ENCODE measurements around the gene IFTAP.

Gene IFTAP

GRCh38 chr11:36609383-36609782 lies 15.1 kb downstream of the IFTAP start:
- Histone ChIP-seq H3K36me3 (ENCODE audit: insufficient read depth, low read length) (no peaks in the 10 kb centered on the region), H3K9ac (ENCODE audit: low read depth, low read length) (no peak overlapping the region), H3K9me3 (ENCODE audit: control insufficient read depth, insufficient read depth, low read length) (no peaks in the 10 kb centered on the region), H3K4me1 (ENCODE audit: insufficient read depth, low read length) (no peaks in the 10 kb centered on the region)

DNA sequence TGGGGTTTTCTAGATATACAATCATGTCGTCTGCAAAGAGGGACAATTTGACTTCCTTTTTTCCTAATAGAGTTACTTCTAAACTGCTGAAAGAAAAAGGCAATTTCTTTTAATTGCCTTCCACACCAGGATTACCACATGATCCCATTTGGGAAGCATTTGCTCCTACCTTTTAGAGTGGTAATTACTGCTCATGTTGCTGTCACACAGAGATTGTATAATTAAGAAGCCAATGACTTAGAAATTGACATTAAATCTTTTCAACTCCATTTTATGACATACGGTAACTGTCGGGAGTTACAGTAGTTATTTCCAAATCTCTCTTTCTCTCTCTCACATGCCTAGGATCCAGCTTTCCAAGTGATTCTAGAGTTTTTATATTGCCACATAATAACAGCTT lies 21.5 kb downstream of the IFTAP start:
- Histone ChIP-seq H3K36me3 (ENCODE audit: insufficient read depth, low read length) (no peaks in the 10 kb centered on the region), H3K4me1 (ENCODE audit: insufficient read depth, low read length) (no peaks in the 10 kb centered on the region), H3K9ac (ENCODE audit: low read depth, low read length) (no peak overlapping the region), H3K9me3 (ENCODE audit: control insufficient read depth, insufficient read depth, low read length) (no peaks in the 10 kb centered on the region)

DNA sequence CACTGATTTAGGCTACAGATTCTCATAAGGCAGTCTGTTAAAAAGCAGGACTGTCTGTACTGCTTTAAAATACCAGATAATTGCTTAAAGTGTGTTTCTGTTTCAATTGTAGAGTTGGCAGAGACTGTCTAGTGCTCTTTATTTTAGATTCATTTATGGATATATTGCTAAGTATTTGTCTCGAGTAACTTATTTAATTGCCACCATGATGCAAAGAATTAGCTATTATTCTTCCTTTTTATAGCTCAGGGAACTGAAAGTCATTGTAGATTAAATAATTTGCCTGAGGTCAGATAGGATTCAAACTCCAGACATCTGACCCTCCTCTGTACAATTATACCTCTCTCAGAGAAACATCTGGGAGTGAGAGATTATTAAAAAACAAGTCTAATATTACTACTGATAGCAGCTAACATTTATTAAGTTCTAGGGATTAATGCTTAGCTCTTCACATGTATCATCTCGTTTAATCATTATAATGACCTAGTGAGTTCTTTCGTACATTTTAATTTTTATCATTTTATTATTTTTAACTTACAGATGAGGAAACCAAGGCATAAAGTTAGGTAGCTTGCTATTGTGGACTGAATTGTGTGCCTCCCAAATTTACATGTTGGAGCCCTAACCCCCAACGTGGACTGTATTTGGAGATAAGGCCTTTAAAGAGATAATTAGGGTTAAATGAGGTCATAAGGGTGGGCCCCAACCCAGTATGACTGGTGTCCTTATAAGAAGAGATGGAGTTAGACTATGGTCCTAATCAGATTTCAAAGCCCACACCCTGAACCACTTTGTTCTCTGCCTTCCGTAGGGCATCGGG lies 23.5 kb downstream of the IFTAP start:
- no peak overlapping the region for H3K9ac ChIP-seq (ENCODE audit: low read depth, low read length)

DNA sequence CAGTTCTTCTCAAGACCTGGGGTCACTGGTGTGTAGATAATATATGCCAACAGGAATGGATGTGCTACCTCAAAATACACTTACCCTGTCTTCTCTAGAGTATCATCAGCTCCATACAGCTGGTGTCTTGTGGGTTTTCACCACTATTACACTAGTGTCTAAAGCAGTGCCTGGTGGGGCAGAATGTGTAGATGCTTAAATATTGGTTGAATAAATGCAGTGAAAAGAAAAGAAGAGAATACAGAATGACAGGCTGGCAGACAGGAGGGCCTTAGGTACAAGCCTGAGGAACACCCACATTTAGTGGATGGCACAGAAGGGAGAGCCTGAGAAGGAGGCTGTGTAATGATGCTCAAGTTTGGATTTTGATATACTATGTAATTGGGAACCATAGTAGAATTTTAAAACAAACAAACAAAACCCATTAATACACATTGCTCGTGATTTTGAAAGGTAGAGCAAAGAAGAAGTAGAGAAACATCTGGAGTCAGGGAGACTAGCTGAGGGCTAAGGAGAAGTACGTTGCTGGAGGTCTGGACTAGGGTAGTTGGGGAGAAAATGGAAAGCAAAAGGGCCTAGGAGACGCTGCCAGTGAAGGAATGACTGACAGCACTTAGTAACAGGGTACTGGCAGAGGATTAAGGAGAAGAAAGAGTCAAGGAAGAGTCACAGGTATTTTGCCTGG lies 24.2 kb downstream of the IFTAP start:
- no peaks in the 10 kb centered on the region for H3K36me3 ChIP-seq (ENCODE audit: insufficient read depth, low read length)
- H3K9ac ChIP-seq (ENCODE audit: low read depth, low read length) = no peak overlapping the region
- H3K4me1 ChIP-seq (ENCODE audit: insufficient read depth, low read length) = no peaks in the 10 kb centered on the region
- no peaks in the 10 kb centered on the region for H3K9me3 ChIP-seq (ENCODE audit: control insufficient read depth, insufficient read depth, low read length)

More for the DNA sequence above, 23.5 kb downstream of the IFTAP start:
- Histone ChIP-seq H3K36me3 (ENCODE audit: insufficient read depth, low read length) (no peaks in the 10 kb centered on the region), H3K4me1 (ENCODE audit: insufficient read depth, low read length) (no peaks in the 10 kb centered on the region), H3K9me3 (ENCODE audit: control insufficient read depth, insufficient read depth, low read length) (no peaks in the 10 kb centered on the region)

DNA sequence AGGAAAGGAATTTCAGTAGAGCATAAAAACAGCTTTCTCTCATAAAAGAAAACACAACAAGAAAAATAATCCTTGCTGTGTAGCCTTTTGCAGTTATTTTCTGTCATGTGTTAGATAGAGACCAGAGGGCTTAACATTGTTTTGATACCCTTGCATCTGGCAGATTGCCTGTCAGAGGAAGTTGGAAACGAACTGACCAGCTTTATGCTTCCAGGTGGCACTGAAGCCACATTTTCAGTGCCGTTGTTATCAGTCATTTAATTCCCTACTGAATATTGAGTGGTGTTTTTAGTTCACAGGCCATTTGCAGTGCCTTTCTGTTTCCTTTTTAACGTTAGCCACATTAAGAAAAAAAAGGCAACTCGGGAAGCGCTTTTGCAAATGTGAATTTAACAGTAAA lies 25.2 kb downstream of the IFTAP start:
- H3K9ac ChIP-seq (ENCODE audit: low read depth, low read length) = no peak overlapping the region
- H3K4me1 ChIP-seq (ENCODE audit: insufficient read depth, low read length) = no peaks in the 10 kb centered on the region
- H3K36me3 ChIP-seq (ENCODE audit: insufficient read depth, low read length) = no peaks in the 10 kb centered on the region
- no peaks in the 10 kb centered on the region for H3K9me3 ChIP-seq (ENCODE audit: control insufficient read depth, insufficient read depth, low read length)

DNA sequence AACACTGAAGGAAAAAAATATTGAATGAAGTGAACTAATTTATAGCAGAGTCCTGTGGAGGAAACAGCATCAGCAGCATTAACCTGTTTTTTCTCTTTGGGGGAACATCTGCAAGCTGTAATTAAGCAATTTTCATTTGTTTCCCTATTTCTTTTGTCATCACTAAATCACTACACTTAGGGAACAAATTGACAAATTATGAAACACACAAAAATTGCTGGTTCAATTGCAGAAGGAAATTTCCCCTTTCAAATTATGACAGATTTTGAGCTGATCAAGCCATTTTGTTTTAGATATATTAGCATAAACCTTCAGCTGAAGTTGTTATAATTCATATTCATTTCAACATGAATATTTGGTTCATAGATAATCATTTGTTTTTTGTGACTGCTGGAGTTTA lies 25.9 kb downstream of the IFTAP start:
- Histone ChIP-seq H3K9me3 (ENCODE audit: control insufficient read depth, insufficient read depth, low read length) (no peaks in the 10 kb centered on the region), H3K9ac (ENCODE audit: low read depth, low read length) (no peak overlapping the region), H3K4me1 (ENCODE audit: insufficient read depth, low read length) (no peaks in the 10 kb centered on the region), H3K36me3 (ENCODE audit: insufficient read depth, low read length) (no peaks in the 10 kb centered on the region)

- H3K9ac ChIP-seq (ENCODE audit: low read depth, low read length) = no peak overlapping the region
- H3K9me3 ChIP-seq (ENCODE audit: control insufficient read depth, insufficient read depth, low read length) = no peaks in the 10 kb centered on the region
- H3K4me1 ChIP-seq (ENCODE audit: insufficient read depth, low read length) = no peaks in the 10 kb centered on the region
- H3K36me3 ChIP-seq (ENCODE audit: insufficient read depth, low read length) = no peaks in the 10 kb centered on the region
Observed at GRCh38 chr11:36622431-36623136, 28.3 kb downstream of the IFTAP start.

DNA sequence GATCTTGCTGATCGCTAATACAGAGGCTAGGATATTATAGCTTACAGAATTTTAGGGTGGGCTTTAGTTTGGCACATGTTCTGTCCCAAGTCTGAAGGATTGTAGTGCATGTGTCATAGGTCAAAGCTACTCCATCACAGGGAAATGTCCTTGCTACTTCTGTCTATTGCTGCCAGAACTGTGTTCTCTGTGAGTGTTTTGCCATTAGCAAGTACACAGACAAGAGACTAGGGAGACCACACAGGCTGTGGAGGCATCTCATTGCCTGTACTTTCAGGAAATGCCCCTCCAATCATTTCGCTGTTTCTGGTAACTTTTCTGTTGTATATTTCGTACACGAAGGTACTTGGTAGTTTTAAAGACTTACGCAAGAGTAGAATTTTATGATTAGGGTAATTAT lies 29.2 kb downstream of the IFTAP start:
- Histone ChIP-seq H3K36me3 (ENCODE audit: insufficient read depth, low read length) (no peaks in the 10 kb centered on the region), H3K9me3 (ENCODE audit: control insufficient read depth, insufficient read depth, low read length) (no peaks in the 10 kb centered on the region), H3K9ac (ENCODE audit: low read depth, low read length) (no peak overlapping the region), H3K4me1 (ENCODE audit: insufficient read depth, low read length) (no peaks in the 10 kb centered on the region)

- Histone ChIP-seq H3K9me3 (ENCODE audit: control insufficient read depth, insufficient read depth, low read length) (no peaks in the 10 kb centered on the region), H3K4me1 (ENCODE audit: insufficient read depth, low read length) (no peaks in the 10 kb centered on the region), H3K9ac (ENCODE audit: low read depth, low read length) (no peak overlapping the region), H3K36me3 (ENCODE audit: insufficient read depth, low read length) (no peaks in the 10 kb centered on the region)
Observed at GRCh38 chr11:36627006-36627405, 32.7 kb downstream of the IFTAP start.

GRCh38 chr11:36627471-36627870 lies 33.2 kb downstream of the IFTAP start:
- no peak overlapping the region for H3K9ac ChIP-seq (ENCODE audit: low read depth, low read length)
- H3K4me1 ChIP-seq (ENCODE audit: insufficient read depth, low read length) = no peaks in the 10 kb centered on the region
- no peaks in the 10 kb centered on the region for H3K36me3 ChIP-seq (ENCODE audit: insufficient read depth, low read length)
- H3K9me3 ChIP-seq (ENCODE audit: control insufficient read depth, insufficient read depth, low read length) = no peaks in the 10 kb centered on the region

DNA sequence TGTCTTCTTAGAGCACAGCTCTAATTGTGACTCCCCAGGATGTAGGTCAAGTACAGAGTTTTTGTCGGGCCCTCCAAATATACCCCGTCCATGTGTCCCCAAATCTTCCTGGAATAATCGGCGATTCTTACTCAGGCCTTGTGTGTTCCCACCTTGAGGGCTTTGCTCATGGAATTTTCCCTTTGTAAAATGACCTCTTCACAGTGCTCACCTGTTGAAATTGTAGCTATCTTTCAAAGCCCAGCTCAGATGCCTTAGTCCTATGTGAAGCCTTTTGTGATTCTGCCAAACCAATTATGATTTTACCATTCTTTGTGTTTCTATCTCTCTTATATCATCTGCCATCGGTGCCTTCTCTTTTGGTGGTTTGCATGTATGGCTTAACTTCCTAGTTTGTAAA lies 33.8 kb downstream of the IFTAP start:
- Histone ChIP-seq H3K36me3 (ENCODE audit: insufficient read depth, low read length) (no peaks in the 10 kb centered on the region), H3K9me3 (ENCODE audit: control insufficient read depth, insufficient read depth, low read length) (no peaks in the 10 kb centered on the region), H3K9ac (ENCODE audit: low read depth, low read length) (no peak overlapping the region), H3K4me1 (ENCODE audit: insufficient read depth, low read length) (no peaks in the 10 kb centered on the region)

- Histone ChIP-seq H3K9me3 (ENCODE audit: control insufficient read depth, insufficient read depth, low read length) (no peaks in the 10 kb centered on the region), H3K36me3 (ENCODE audit: insufficient read depth, low read length) (no peaks in the 10 kb centered on the region), H3K9ac (ENCODE audit: low read depth, low read length) (no peak overlapping the region), H3K4me1 (ENCODE audit: insufficient read depth, low read length) (no peaks in the 10 kb centered on the region)
Observed at GRCh38 chr11:36628765-36629244, 34.5 kb downstream of the IFTAP start.

DNA sequence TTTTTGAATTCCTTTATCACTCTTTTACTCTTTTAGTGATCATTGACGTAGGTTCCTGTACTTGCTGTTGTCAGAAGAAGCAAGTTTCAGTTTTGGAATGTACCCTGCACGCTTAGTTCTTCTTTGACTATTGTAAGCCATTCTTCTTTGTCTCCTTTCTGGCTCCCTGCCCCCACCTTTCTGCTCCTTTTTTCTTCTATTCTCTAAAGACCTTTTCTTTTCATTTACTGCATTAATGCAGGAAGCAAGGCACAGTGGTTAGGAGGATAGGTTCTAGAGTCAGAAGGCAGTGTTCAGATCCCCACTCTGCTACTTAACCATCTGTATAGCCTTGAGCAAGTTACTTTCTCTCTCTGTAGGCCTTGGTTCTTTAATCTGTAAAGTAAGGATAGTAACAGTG lies 37.5 kb downstream of the IFTAP start:
- Histone ChIP-seq H3K9ac (ENCODE audit: low read depth, low read length) (no peak overlapping the region), H3K4me1 (ENCODE audit: insufficient read depth, low read length) (no peaks in the 10 kb centered on the region), H3K36me3 (ENCODE audit: insufficient read depth, low read length) (no peaks in the 10 kb centered on the region), H3K9me3 (ENCODE audit: control insufficient read depth, insufficient read depth, low read length) (no peaks in the 10 kb centered on the region)

DNA sequence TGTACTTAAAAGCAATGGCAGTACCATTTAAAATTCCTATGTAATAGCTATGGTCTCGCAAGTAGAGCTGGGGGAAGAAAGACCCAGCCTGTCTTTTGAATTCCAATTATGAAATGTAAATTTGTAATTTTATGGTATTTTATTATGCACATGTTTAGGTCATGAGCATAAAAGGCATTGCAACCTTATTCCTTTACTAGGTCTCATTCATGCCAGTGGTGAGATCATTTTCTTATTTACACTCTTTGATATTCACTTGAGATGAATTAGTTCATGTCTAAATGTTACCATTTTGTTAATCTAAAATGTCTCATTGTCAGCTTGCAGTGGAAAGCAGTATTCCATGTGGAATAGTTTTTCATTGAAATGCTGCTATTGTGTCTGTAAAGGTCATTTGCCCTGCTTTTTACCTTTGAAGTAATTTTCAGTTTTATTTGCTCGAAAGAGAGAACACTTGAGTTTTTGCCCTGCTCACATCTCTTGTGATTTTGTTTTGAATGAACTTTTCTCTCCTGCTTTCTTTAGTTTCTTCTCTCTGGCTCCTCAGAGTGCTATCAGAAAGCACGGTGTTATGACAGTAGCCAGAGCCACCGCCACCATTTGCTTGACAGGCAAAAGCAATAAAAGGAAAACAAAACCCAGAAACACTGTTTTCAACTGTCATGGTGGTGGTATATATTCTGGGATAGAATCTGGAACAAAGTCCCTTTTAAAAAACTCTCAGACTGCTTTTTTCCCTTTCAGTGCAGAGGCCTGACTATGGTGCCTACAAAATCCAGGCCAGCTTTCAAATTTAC lies 41.0 kb downstream of the IFTAP start:
- Histone ChIP-seq H3K36me3 (ENCODE audit: insufficient read depth, low read length) (no peaks in the 10 kb centered on the region), H3K4me1 (ENCODE audit: insufficient read depth, low read length) (no peaks in the 10 kb centered on the region), H3K9me3 (ENCODE audit: control insufficient read depth, insufficient read depth, low read length) (no peaks in the 10 kb centered on the region), H3K9ac (ENCODE audit: low read depth, low read length) (no peak overlapping the region)
